RWPE2 (cell line): Measurements from ENCODE around the gene APCDD1L.

Experiments
- ATAC-seq: fragments of 200-7000 bp; cut with Tn5 transposase; 3 replicates; pipeline ENCODE4 v1.9.1; 2021; ENCODE audit warnings: low read depth
- DNase-seq: peaks from one replicate; pipeline ENCODE4 v3.0.0-alpha.2; 2020; ENCODE audit warnings: low spot score
- H3K27ac ChIP-seq: fragments of 450-650 bp; 2 replicates; pipeline ENCODE4 v1.5.1; 2017; ENCODE audit warnings: mild to moderate bottlenecking; ENCODE audit not compliant: poor library complexity, severe bottlenecking
- H3K27me3 ChIP-seq: fragments of 250-450 bp; sonication (Bioruptor Pico); 2 replicates; pipeline ENCODE4 v1.5.1; 2021; ENCODE audit warnings: mild to moderate bottlenecking, moderate library complexity; ENCODE audit not compliant: insufficient read depth, poor library complexity, severe bottlenecking
- H3K36me3 ChIP-seq: fragments of 250-450 bp; sonication (Bioruptor Pico); 2 replicates; pipeline ENCODE4 v1.5.1; 2020; ENCODE audit warnings: low read depth, mild to moderate bottlenecking, moderate library complexity
- H3K4me1 ChIP-seq: fragments of 250-450 bp; sonication (Bioruptor Pico); 2 replicates; pipeline ENCODE4 v1.5.1; 2021; ENCODE audit warnings: mild to moderate bottlenecking, moderate library complexity; ENCODE audit not compliant: insufficient read depth, poor library complexity, severe bottlenecking
- H3K4me3 ChIP-seq: fragments of 250-450 bp; sonication (Bioruptor Pico); 2 replicates; pipeline ENCODE4 v1.5.1; 2021; ENCODE audit warnings: mild to moderate bottlenecking, moderate library complexity; ENCODE audit not compliant: severe bottlenecking
- H3K9me3 ChIP-seq: fragments of 250-450 bp; sonication (Bioruptor Pico); 2 replicates; pipeline ENCODE4 v1.5.1; 2021; ENCODE audit warnings: mild to moderate bottlenecking, moderate library complexity; ENCODE audit not compliant: severe bottlenecking
- CTCF ChIP-seq: fragments of 450-650 bp; IDR thresholded peaks from one replicate; pipeline ENCODE4 v1.5.1; 2017; ENCODE audit warnings: mild to moderate bottlenecking, moderate library complexity; ENCODE audit not compliant: poor library complexity, severe bottlenecking

Gene APCDD1L

DNA sequence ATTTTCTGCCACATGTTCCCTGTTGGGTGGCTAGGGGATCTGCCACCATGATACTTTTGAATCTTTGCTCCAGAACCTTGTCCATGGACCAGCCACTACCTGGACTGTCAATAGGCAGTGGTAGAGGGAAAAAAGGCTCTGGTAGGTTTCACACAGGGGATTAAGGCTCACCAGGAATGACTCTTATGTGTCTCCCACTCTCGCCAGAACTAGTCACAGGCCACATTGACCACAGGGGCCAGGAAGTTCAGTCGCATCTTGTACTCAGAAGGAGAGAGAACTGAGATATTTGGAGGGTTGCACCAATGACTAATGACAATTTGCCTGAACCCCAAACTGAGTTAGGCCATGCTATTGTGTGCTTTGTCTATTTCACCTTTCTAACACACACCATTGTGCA, 23.6 kb upstream of the APCDD1L start:
- H3K9me3 ChIP-seq = peaks cover 9% of the 10 kb centered on the region
- TF ChIP-seq CTCF = no peak
- no peaks in the 10 kb centered on the region for H3K36me3 ChIP-seq
- peaks cover 16% of the 10 kb centered on the region for H3K4me1 ChIP-seq
- no peak overlapping the region for H3K27ac ChIP-seq
- DNase-seq (no peak), ATAC-seq (no peak)
- H3K27me3 ChIP-seq = no peaks in the 10 kb centered on the region
- no peak overlapping the region for H3K4me3 ChIP-seq

GRCh38 chr20:58537831-58538230, 22.6 kb upstream of the APCDD1L start:
- no peak for ATAC-seq
- Histone ChIP-seq H3K4me3 (no peak overlapping the region), H3K36me3 (no peaks in the 10 kb centered on the region), H3K27ac (no peak overlapping the region), H3K4me1 (peaks cover 14% of the 10 kb centered on the region), H3K27me3 (no peaks in the 10 kb centered on the region), H3K9me3 (peaks cover 9% of the 10 kb centered on the region)
- no peak for TF ChIP-seq CTCF
- no peak for DNase-seq

DNA sequence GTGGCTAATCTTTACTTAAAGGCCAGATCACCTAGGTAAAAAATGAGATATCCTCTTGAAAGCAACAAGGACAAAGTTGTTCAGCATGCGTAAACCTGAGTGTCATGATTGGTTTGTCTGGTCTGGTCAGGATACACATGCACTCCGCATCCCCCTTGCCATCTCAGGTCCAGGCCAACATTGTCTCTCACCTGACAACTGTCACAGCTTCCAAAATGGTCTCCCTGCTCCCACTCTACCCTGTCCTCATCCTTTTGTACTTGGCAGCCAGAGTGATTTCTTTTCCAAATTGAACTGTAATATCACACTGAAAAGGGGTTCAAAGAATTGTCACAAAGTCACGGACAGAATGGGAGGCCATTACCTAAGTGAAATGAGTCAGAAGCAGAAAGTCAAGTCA, 21.1 kb upstream of the APCDD1L start:
- no peak overlapping the region for H3K27ac ChIP-seq
- H3K9me3 ChIP-seq = peaks cover 19% of the 10 kb centered on the region
- ATAC-seq (no peak), DNase-seq (peak; percentile 36)
- H3K27me3 ChIP-seq = no peaks in the 10 kb centered on the region
- no peak for TF ChIP-seq CTCF
- H3K4me1 ChIP-seq = peaks cover under 1% of the 10 kb centered on the region
- H3K4me3 ChIP-seq = no peak overlapping the region
- no peaks in the 10 kb centered on the region for H3K36me3 ChIP-seq

- TF ChIP-seq CTCF = no peak
- H3K4me1 ChIP-seq = no peaks in the 10 kb centered on the region
- H3K9me3 ChIP-seq = peaks cover 20% of the 10 kb centered on the region
- no peaks in the 10 kb centered on the region for H3K36me3 ChIP-seq
- H3K27ac ChIP-seq = no peak overlapping the region
- H3K4me3 ChIP-seq = no peak overlapping the region
- H3K27me3 ChIP-seq = no peaks in the 10 kb centered on the region
- ATAC-seq (no peak), DNase-seq (no peak)
Observed at GRCh38 chr20:58531657-58532056, 16.5 kb upstream of the APCDD1L start.

DNA sequence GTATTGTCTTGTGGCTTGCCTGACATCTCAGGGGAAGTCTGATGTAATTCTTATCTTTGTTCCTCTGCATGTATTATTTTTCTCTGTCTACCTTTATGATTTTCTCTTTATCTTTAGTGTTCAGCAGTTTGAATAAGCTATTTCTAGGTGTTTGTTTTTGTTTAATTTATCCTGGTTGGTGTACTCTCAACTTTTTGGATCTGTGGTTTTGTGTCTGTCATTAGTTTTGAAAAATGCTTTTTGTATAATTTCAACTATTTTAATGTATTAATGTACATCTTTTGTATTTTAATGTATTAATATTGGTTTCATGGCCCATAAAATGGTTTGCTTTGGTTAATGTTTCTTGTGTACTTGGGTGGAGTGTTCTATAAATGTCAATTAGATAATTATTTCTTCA, 15.9 kb upstream of the APCDD1L start:
- Histone ChIP-seq H3K27ac (no peak overlapping the region), H3K4me3 (no peak overlapping the region), H3K27me3 (no peaks in the 10 kb centered on the region), H3K4me1 (no peaks in the 10 kb centered on the region), H3K9me3 (peaks cover 22% of the 10 kb centered on the region), H3K36me3 (no peaks in the 10 kb centered on the region)
- no peak for ATAC-seq
- no peak for TF ChIP-seq CTCF
- no peak for DNase-seq
